ENCODE data around the gene SHISAL2A. TPM values are rescaled to one million over a fixed set of nuclear protein-coding genes. Genes with fewer than 3 reads are reported as not detected.
A peak's percentile ranks its signal among the peaks of the same experiment; 100 is the strongest.

Gene SHISAL2A
- total RNA-seq, 1 donor, result not detected

GRCh38 chr1:52670604-52671003 is 37.6 kb downstream of the SHISAL2A start:
- DNase-seq (ENCODE audit: low read depth), result no peak
- H3K4me3 ChIP-seq (ENCODE audit: low read depth, low read length), result no peak overlapping the region
- no peak for TF ChIP-seq CTCF (IDR thresholded peaks at IDR 0.05; ENCODE audit: insufficient read depth, low read length)

GRCh38 chr1:52672946-52673345 is 40.0 kb downstream of the SHISAL2A start:
- no peak overlapping the region for H3K4me3 ChIP-seq (ENCODE audit: low read depth, low read length)
- no peak for TF ChIP-seq CTCF (IDR thresholded peaks at IDR 0.05; ENCODE audit: insufficient read depth, low read length)
- no peak for DNase-seq (ENCODE audit: low read depth)

GRCh38 chr1:52673513-52673912 is 40.5 kb downstream of the SHISAL2A start:
- TF ChIP-seq CTCF (IDR thresholded peaks at IDR 0.05; ENCODE audit: insufficient read depth, low read length), result no peak
- no peak overlapping the region for H3K4me3 ChIP-seq (ENCODE audit: low read depth, low read length)
- DNase-seq (ENCODE audit: low read depth), result no peak

- TF ChIP-seq CTCF (IDR thresholded peaks at IDR 0.05; ENCODE audit: insufficient read depth, low read length), result no peak
- no peak for DNase-seq (ENCODE audit: low read depth)
These were observed 41.8 kb downstream of the SHISAL2A start for GRCh38 chr1:52674497-52675384.

GRCh38 chr1:52676249-52676903 is 43.4 kb downstream of the SHISAL2A start:
- no peak for TF ChIP-seq CTCF (IDR thresholded peaks at IDR 0.05; ENCODE audit: insufficient read depth, low read length)
- H3K4me3 ChIP-seq (ENCODE audit: low read depth, low read length), result no peak overlapping the region
- DNase-seq (ENCODE audit: low read depth), result peak; percentile 33

More at GRCh38 chr1:52674497-52675384, 41.8 kb downstream of the SHISAL2A start:
- H3K4me3 ChIP-seq (ENCODE audit: low read depth, low read length), result no peak overlapping the region

- peak; percentile 43 for DNase-seq (ENCODE audit: low read depth)
- no peak for TF ChIP-seq CTCF (IDR thresholded peaks at IDR 0.05; ENCODE audit: insufficient read depth, low read length)
- no peak overlapping the region for H3K4me3 ChIP-seq (ENCODE audit: low read depth, low read length)
These were observed 44.3 kb downstream of the SHISAL2A start for GRCh38 chr1:52677076-52677806.
